HL-60 (cell line): ENCODE measurements around the gene SLC25A19.

Source experiments
- CTCF ChIP-seq: IDR thresholded peaks from one replicate; pipeline ENCODE4 v1.5.1; 2011; ENCODE audit warnings: low read length, control low read depth, inconsistent platforms; ENCODE audit not compliant: insufficient read depth
- GABPA ChIP-seq: IDR thresholded peaks from 2 replicates; pipeline ENCODE4 v1.6.1; 2012; ENCODE audit warnings: low read depth
- POLR2AphosphoS5 ChIP-seq: IDR thresholded peaks from 2 replicates; pipeline ENCODE4 v1.6.1; 2012; ENCODE audit warnings: low read depth
- SPI1 ChIP-seq: IDR thresholded peaks from 2 replicates; pipeline ENCODE4 v1.6.1; 2012; ENCODE audit warnings: low read depth, mild to moderate bottlenecking, borderline replicate concordance
- TF ChIP-seq, protein P1 (sequence below): IDR thresholded peaks from 2 replicates; pipeline ENCODE4 v1.6.1; 2012; ENCODE audit warnings: low read depth; ENCODE audit not compliant: insufficient replicate concordance

DNA sequence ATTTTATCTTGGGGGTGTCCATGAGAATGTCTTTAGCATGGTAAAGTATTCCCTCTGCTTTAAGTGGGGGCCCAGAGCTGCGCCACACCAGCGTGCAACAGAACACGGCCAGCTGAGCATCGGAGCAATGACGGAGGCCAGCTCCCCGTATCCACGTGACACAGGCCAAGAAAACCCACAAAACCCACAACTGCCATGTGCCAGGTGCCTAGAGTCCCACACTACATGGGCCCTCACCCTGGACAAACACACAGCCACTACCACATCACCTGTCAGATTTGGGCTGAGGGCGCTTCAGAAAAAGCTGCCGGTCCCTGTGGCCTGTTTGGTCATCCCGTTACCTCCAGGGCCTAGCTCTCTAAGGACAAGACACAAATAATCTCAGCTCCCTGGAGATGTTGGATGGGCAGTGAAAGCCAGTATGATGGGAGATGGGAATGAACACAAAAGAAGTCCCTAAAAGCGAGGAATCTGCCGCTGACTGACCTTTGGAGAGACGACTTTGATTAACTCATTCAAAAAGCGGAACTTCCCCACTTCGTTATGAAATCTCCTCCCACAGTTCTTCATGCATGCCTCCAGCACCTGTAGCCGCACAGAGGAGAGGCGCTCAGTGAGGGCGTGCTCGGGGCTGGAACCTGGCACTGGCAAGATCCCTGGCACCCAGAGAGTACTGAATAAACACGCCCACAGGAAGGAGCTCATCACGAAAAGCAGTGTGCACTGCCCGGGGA, 44.9 kb downstream of the SLC25A19 start:
- TF ChIP-seq CTCF (no peak), GABPA (peak; percentile 17; the same call in 1 of the 2 replicates), POLR2AphosphoS5 (peak; percentile 87), SPI1 (peak; percentile 78; the same call in 1 of the 2 replicates)
- TF ChIP-seq, protein P1, sequence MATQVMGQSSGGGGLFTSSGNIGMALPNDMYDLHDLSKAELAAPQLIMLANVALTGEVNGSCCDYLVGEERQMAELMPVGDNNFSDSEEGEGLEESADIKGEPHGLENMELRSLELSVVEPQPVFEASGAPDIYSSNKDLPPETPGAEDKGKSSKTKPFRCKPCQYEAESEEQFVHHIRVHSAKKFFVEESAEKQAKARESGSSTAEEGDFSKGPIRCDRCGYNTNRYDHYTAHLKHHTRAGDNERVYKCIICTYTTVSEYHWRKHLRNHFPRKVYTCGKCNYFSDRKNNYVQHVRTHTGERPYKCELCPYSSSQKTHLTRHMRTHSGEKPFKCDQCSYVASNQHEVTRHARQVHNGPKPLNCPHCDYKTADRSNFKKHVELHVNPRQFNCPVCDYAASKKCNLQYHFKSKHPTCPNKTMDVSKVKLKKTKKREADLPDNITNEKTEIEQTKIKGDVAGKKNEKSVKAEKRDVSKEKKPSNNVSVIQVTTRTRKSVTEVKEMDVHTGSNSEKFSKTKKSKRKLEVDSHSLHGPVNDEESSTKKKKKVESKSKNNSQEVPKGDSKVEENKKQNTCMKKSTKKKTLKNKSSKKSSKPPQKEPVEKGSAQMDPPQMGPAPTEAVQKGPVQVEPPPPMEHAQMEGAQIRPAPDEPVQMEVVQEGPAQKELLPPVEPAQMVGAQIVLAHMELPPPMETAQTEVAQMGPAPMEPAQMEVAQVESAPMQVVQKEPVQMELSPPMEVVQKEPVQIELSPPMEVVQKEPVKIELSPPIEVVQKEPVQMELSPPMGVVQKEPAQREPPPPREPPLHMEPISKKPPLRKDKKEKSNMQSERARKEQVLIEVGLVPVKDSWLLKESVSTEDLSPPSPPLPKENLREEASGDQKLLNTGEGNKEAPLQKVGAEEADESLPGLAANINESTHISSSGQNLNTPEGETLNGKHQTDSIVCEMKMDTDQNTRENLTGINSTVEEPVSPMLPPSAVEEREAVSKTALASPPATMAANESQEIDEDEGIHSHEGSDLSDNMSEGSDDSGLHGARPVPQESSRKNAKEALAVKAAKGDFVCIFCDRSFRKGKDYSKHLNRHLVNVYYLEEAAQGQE, result no peak
